ENCODE measurements around the gene MAGED2.

DNA sequence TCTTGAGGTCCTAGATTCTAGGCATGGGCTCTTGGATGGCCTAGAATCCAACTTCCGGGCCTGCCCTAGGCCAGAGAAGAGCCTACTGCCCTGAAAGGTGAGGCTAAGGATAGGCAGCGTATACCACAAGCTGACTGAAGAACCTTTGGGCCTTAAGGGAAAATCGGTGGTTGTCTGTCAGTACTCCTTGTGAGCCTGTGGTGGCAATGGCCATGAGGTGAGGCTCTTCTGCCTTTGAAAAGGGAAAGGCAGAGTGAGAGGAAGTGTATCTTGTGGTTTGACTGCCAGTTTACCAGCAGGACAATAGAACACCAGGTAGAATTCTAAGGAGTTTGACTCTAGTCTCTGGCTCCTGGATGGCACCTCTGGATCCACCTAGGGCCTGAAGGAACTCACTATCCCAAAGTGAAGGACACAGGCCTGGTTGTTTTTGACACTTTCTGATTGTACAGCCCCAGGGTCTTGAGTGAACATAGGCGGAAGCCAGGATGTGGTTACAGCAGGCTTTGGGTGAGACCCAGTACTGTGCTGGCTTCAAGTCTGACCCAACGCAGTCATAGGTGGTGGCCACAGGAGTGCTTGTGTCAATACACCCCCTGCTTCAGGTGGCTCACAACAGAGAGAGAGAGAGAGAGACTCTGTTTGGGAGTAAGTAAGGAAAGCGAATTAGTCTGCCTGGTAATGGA is 30.4 kb upstream of the MAGED2 start:
- TF ChIP-seq, protein P1, sequence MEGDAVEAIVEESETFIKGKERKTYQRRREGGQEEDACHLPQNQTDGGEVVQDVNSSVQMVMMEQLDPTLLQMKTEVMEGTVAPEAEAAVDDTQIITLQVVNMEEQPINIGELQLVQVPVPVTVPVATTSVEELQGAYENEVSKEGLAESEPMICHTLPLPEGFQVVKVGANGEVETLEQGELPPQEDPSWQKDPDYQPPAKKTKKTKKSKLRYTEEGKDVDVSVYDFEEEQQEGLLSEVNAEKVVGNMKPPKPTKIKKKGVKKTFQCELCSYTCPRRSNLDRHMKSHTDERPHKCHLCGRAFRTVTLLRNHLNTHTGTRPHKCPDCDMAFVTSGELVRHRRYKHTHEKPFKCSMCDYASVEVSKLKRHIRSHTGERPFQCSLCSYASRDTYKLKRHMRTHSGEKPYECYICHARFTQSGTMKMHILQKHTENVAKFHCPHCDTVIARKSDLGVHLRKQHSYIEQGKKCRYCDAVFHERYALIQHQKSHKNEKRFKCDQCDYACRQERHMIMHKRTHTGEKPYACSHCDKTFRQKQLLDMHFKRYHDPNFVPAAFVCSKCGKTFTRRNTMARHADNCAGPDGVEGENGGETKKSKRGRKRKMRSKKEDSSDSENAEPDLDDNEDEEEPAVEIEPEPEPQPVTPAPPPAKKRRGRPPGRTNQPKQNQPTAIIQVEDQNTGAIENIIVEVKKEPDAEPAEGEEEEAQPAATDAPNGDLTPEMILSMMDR (IDR thresholded peaks at IDR 0.05; ENCODE audit: low read depth, low read length, poor library complexity, severe bottlenecking): no peak
- TF ChIP-seq EZH2phosphoT487 (IDR thresholded peaks at IDR 0.05; ENCODE audit: borderline replicate concordance, low read length): no peak

Data from DOHH2 (cell line).